GM21576 (cell line): Measurements from ENCODE around the gene MACF1.

Experiments
- ATAC-seq: cut with Tn5 transposase; IDR thresholded peaks from one replicate; pipeline ENCODE4 v1.9.1; 2021; ENCODE audit warnings: mild to moderate bottlenecking, moderate library complexity; ENCODE audit not compliant: unreplicated experiment

The MACF1 gene

DNA sequence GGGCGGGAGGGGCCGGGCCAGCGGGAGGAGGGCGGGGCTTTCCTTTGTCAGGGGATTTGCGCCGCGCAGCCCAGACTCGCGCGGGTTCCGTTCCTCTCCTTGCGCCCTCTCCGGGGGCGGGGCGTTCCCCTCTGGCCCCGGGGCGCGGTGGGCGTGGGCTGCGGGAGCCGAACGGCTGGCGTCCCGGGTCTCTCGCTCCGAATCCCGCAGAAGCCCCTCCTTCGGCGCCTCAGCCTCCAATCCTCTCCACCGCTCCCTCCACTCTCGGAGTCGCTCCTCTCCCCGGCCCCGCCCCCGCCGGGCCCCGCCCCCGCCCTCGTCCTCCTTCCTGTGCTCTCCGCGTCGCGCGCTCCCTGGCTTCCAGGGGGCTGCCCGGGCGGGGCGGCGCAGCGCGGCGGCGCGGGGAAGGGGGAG is 204.2 kb downstream of the MACF1 start:
- ATAC-seq, result peak; percentile 58

DNA sequence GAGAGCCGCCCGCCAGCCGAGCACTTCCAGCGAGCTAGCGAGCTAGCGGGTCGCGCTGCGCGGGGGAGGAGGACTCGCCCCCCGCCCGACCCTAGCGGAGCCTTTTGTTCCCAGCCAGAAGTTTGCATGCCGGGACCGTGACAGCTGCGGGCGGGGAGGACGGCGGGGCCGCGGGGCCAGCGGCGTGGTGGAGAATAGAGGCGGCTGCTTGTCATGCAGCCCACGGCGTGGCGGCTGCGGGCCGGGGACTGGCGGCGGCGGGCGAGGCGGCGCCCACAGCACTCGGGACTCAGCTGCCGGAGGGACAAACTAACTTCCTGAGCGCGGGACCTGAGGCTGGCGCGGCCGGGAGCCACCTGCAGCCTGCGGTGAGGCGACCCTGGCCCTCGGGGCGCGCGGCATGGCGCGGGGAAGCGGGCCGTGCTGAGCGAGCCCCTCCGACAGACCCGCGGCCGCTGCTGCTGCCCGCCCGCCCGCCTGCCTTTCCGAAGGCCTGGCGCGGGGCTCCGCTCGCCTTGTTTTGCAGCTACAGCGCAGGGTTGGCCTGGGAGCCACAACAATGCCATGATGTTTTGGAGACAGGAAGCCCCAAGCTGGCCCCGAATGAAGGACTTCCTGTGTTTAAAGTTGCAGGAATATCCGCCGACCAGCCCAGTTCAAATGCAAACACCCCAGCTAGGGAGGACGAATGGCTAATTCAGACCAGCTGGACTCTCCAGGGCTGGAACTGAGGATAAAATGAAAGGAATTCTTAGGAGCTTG is 204.7 kb downstream of the MACF1 start:
- ATAC-seq, result peak; percentile 17

DNA sequence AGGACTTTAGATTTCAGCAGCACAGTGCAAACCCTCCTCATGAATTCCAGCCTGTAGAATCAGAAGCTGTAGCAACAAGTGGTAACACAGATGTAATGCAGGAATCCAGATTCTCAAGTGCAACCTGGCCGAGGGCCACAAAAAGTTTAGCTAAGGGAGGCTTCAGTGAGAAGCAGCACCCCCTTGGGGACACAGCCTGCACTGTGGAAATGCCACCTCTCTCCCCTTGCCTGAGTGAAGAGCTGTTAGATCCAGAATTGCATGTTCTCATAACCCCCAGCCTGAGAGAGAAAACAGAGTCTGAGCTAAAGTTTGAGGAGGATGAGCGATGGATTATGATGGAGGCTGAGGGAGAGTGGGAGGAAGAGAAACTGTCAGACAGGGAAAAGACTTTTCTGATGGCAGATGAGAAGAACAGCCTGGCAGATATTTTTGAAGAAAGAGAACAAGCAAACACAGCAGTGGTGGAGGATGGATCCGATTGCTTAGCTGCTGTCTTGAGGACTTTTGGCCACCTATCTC is 206.5 kb downstream of the MACF1 start:
- no peak for ATAC-seq

DNA sequence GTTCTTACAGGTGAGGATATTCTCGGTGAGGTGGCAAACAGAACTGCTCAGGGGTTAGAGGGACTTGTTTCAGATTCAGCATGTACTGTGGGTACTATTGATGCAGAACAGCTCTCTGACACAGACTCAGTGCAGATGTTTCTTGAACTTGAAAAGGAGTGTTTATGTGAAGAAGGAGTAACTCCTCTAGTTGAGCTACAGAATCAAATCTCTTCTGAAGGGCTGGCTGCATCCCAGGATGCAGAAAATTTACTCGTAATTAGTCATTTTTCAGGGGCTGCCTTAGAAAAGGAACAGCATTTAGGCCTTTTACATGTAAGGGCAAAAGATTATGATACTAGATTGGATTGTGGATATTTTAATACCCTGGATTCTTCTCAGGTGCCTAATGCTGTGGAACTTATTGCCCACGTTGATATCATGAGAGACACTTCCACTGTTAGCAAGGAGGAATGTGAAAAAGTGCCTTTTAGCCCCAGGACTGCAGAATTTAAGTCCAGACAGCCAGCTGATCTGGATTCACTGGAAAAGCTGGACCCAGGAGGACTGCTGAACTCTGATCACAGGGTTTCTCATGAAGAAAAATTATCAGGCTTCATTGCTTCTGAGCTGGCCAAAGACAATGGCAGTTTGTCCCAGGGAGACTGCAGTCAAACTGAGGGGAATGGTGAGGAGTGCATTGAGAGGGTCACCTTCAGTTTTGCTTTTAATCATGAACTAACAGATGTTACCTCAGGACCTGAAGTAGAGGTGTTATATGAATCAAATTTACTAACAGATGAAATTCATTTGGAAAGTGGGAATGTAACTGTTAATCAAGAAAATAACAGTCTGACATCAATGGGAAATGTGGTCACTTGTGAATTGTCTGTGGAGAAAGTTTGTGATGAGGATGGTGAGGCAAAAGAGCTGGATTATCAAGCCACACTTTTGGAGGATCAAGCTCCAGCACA is 207.3 kb downstream of the MACF1 start:
- ATAC-seq, result no peak

DNA sequence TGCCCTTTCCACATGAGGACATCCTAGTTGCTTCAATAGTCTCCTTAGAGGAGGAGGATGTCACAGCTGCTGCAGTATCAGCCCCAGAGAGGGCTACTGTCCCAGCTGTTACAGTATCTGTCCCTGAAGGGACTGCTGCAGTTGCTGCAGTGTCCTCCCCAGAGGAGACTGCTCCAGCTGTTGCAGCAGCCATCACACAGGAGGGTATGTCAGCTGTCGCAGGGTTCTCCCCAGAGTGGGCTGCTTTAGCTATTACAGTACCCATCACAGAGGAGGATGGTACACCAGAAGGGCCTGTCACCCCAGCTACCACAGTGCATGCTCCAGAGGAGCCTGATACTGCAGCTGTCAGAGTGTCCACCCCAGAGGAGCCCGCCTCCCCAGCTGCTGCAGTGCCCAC is 208.4 kb downstream of the MACF1 start:
- no peak for ATAC-seq

DNA sequence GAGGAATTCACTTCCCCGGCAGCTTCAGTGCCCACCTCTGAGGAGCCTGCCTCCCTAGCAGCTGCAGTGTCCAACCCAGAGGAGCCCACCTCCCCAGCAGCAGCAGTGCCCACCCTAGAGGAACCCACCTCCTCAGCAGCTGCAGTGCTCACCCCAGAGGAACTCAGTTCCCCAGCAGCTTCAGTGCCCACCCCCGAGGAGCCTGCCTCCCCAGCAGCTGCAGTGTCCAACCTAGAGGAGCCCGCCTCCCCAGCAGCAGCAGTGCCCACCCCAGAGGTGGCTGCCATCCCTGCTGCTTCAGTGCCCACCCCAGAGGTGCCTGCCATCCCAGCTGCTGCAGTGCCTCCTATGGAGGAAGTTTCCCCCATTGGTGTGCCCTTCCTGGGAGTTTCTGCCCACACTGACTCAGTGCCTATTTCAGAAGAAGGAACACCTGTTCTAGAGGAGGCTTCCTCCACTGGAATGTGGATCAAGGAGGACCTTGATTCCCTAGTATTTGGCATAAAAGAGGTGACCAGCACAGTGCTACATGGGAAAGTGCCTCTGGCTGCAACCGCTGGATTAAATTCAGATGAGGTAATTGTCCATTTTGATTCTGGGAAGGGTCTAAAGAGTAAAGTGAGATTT is 209.5 kb downstream of the MACF1 start:
- ATAC-seq, result no peak

DNA sequence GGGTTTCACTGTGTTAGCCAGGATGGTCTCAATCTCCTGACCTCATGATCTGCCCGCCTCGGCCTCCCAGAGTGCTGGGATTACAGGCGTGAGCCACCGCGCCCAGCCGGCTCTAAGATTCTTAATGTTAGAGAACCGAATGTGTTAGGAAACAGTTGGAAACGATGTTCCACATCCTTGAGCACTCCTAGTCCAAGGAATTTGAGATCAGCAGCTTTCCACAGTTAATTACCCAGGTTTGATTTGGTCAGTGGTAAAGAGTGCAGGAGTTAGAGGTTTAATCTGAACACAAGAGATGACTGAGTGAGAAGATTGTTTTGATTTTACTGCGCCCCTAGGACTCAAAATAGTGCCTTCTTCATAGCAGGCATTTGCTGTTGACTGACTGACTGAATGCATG is 211.1 kb downstream of the MACF1 start:
- no peak for ATAC-seq

DNA sequence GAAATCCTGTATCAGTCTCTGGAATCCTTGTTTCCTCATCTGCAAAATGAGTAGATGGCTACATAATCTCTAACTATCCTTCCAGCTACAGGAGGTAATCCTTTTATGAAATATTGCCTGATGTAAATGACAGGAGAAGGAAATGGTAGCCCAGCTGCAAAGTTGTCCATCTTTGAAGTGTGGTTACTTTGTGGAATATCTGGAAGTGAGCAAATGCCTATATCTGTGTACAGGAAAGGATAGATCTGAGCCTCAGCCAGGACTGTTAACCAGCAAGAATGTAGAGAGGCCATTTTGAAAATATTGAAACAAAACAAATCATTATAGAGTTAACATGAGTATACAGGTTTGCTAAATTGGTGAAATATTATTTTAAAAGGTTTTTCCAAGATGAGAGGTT is 212.1 kb downstream of the MACF1 start:
- ATAC-seq, result no peak

DNA sequence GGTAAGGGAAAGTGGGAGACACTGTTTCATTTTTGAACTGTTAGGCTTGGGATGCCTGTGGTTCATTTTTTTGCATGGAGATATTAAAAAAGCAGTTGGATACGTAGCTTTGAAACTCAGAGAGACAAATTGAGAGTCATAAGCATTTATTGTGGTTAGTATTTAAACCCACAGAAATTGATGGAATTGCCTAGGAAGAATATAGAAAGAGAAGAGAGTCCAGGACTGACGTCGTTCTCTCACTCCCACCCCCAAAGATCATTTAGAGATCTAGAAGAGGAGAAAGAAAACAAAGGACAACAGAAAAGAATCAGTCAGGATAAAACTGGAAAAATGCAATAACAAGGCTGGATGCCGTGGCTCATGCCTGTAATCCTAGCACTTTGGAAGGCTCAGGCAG is 213.7 kb downstream of the MACF1 start:
- no peak for ATAC-seq

DNA sequence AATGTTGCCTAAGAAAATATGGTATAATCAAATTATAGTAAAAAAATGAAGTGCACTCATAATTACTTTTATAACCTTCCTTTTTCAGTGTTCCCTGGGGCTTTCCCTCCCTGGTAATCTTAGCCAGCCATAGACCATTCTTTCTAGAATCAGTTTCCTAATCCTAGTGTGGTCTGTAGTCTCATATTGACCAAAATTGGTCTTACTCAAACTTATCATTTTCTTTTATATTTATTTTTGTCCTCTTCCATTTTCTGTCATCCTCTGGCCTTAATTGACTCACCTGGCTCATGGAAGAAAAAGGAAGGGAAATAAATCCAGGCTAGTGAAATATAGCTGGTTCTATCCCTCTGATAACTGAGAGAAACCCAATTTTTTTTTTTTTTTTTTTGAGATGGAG is 216.0 kb downstream of the MACF1 start:
- no peak for ATAC-seq

DNA sequence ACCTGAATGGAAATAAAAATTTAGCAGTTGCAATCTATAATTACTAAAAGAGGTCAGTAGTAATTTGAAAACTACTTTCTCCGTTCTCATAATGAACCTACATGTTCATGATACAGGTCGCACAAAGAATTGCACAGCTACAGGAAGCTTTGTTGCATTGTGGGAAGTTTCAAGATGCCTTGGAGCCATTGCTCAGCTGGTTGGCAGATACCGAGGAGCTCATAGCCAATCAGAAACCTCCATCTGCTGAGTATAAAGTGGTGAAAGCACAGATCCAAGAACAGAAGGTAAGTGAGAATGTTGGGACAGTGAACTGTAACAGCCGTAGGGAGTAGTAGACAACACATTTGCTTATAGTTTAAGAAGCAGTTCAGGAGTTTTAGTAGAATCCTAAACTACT is 218.1 kb downstream of the MACF1 start:
- no peak for ATAC-seq

DNA sequence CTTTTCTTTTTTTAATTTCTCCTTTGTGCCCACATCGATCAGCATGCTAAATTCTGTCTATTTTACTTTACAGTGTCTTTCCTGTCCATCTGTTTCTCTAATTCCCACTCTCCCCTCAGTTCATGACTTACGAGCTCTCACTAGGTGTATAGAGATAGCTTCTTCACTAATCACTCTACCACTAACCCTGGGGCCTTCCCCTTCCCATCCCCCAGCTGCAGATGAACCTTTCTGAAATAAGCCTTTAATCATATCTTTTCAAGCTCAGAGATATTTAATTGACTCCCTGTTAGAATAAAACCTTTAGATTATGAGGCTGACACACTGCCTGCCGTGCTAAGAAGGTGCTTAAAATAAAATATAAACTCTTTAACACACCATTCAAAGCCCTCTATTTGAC is 220.7 kb downstream of the MACF1 start:
- no peak for ATAC-seq

DNA sequence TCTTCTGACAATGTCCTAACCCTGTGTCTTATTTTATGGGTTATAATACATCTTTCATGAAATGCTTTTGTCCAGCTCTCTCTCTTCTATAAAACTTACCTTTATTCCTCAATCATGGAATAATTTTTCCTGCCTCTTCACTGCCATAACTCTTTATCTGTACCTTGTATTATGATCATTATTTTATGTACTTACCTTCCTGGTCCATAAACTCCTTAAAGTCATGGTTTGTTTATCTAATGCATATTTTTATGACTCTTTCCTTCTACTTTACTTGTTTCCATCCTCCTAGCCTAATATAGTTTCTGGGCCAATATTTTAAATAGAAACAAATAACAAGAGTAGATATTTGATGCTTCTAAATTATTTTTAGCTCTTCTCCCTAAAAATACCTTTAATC is 221.1 kb downstream of the MACF1 start:
- ATAC-seq, result no peak

DNA sequence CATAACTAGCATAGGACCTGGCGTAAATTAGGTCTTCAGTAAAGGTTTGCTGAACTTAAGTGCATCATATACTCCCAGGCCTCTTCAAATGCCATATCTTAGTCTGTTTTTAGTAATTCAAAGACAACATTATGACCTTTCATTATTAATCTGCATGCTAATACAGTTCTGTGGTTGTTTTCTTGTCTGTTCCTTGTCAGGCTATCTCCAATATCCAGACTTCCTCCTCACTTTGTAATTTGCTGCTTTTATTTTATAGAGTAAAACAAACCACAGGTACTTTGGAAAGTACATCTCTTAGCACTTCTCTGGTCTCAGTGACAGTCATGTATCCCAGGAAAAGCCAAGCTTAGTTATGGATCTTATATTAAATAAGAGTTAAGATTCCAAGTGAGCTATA is 221.9 kb downstream of the MACF1 start:
- ATAC-seq, result no peak

DNA sequence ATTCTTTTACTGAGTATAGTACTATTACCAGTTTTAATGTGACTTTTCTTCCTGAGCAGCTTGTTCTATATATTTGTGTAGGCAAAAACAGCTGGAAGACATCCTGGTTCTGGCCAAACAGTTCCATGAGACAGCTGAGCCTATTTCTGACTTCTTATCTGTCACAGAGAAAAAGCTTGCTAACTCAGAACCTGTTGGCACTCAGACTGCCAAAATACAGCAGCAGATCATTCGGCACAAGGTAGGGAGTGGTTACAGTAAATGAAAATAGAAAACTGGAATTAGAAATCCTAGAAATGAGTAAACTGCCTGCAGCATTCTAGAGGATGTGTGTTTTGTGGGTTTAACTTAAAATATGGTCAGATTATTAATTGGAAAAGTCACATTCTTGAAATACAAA is 222.9 kb downstream of the MACF1 start:
- no peak for ATAC-seq

DNA sequence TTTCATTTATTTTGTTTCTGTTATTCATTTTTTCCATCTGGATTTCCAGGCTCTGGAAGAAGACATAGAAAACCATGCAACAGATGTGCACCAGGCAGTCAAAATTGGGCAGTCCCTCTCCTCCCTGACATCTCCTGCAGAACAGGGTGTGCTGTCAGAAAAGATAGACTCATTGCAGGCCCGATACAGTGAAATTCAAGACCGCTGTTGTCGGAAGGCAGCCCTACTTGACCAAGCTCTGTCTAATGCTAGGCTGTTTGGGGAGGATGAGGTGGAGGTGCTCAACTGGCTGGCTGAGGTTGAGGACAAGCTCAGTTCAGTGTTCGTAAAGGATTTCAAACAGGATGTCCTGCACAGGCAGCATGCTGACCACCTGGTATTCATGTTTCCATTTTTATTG is 223.4 kb downstream of the MACF1 start:
- ATAC-seq, result no peak

DNA sequence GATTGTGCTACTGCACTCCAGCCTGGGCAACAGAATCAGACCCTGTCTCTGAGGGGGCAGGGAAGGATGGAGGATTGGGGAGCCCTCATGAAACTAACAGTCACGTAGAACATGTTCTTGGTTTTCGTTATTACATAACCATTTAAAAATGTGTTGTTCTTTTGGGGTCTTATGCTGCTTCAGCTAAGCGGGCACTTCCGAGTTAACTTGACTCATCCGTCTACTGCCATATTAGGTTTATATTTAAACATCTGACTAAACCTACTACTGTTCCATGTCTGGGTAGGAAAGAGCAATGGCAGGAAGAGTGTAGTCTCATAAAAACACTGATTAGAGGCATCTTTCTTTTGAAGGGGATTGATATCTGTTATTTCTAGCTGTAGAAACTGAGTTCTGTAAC is 227.4 kb downstream of the MACF1 start:
- ATAC-seq, result no peak

DNA sequence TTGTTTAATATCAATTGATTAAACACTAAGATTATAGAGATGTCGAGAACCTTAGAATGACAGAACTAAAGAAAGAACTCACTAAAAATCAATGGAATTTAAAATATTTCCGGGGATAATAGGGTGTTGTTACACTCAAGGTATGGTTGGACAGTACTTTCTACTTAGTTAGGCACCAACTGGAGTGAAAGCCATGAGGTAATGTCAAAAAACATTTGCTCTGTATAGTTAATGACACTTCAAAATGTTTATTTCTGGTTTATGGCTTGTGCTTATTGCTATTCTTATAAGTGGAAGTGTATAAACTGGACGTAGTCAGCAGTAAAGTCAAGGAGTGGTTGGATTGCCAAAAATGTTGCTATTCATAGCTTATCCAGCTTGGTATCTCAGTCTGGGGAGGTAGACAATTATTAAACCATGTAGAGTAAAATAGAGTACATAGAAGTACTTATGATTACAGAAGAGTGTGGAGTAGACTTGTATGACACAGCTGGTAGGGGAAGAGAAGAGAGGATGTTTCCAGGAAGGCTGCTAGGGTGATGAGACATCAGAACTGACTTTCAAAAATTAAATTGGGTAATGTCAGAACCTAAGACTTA is 230.4 kb downstream of the MACF1 start:
- ATAC-seq, result no peak

DNA sequence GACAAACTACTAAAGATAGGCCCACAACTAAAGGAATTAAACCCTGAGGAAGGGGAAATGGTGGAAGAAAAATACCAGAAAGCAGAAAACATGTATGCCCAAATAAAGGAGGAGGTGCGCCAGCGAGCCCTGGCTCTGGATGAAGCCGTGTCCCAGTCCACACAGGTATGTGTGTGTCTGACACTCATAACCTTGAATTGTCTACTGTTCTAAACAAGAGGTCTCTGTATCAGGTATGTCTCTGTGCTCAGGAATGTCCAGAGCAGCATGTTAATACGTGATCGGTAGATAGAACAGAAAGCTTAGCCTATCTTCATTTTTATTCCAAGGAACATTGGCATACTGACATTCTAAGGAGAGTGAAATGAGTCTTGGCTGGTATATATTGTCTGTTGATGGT is 231.1 kb downstream of the MACF1 start:
- ATAC-seq, result no peak

DNA sequence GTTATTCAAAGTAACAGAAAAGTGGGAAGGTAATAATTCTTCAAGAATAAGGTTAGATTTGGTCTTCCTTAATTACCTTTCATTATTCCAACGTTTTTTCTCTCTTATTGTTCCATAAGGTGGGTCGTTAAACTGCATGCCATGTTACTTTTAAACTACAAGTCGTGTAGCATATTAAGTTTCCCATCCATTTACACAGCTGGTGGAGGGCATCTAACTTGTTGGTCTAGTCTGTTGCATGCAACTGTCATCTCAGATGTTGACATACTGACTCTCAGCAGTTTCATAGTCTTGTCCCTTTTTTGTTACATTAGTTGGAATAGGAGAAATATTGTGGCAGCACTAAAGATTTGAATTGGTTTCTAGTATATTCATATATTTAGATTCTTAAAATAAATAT is 232.3 kb downstream of the MACF1 start:
- no peak for ATAC-seq

DNA sequence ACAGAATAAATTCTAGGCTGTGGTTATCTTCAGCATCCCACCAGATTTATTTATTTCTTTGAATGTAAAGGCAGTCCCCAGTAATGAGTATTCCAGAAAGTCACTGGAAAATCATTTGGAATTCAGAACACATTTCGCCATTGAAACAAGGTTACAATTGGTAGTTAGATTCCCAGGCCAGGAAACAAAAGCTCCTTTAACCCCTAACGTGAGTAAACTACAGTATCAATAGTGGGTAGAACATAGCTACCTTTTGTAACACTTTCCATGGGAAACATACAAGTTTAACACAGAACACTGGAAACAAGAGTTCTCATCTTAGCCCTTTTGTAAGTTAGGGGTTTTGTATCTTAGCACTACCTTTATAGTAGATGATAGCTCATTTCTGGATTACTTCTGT is 233.5 kb downstream of the MACF1 start:
- no peak for ATAC-seq
